OCI-LY7 (cell line): ENCODE measurements around the gene CIAO3.

Experiments used
- CTCF ChIP-seq: fragments of 200-600 bp; sonication (generic); conservative IDR thresholded peaks from 2 replicates; pipeline ENCODE4 v1.5.1; 2014; ENCODE audit warnings: mild to moderate bottlenecking, antibody characterized with exemption, low read length, moderate library complexity, mixed read lengths
- EZH2phosphoT487 ChIP-seq: fragments of 200-600 bp; sonication (generic); IDR thresholded peaks from 2 replicates; pipeline ENCODE4 v1.6.1; 2018; ENCODE audit warnings: low read depth, borderline replicate concordance, mild to moderate bottlenecking, mixed run types, antibody characterized with exemption, low read length, moderate library complexity, mixed read lengths

GRCh38 chr16:716768-717325 lies 23.9 kb downstream of the CIAO3 start:
- TF ChIP-seq EZH2phosphoT487 (no peak), CTCF (no peak)
